ENCODE results near the gene BNC2.

DNA sequence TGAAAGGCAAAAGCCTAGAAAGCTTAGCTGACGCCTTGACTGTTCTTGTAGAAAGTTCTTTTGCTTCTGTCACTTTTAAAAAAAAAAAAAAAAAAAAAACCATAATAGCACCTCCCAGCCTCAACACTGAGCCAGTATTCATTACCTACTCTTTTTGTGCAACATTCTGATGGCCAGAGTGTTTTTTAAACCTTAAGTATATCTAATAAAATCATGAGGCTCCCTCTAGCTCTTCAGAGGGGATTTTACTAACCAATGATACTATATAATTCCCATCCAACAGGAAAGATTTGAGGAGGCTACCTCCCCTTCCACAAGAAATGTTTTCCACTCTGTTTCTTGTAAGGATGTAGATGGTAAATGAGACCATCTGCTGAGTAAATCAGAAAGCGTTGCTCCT is 3.9 kb downstream of the BNC2 start:
- TF ChIP-seq CTCF (IDR thresholded peaks at IDR 0.05): no peak
- no peak for TF ChIP-seq EZH2phosphoT487 (IDR thresholded peaks at IDR 0.05)
- no peak for TF ChIP-seq EZH2 (IDR thresholded peaks at IDR 0.05)
